ENCODE data around the gene ADI1.

GRCh38 chr2:3458396-3459184, 60.7 kb downstream of the ADI1 start:
- TF ChIP-seq, protein P1, sequence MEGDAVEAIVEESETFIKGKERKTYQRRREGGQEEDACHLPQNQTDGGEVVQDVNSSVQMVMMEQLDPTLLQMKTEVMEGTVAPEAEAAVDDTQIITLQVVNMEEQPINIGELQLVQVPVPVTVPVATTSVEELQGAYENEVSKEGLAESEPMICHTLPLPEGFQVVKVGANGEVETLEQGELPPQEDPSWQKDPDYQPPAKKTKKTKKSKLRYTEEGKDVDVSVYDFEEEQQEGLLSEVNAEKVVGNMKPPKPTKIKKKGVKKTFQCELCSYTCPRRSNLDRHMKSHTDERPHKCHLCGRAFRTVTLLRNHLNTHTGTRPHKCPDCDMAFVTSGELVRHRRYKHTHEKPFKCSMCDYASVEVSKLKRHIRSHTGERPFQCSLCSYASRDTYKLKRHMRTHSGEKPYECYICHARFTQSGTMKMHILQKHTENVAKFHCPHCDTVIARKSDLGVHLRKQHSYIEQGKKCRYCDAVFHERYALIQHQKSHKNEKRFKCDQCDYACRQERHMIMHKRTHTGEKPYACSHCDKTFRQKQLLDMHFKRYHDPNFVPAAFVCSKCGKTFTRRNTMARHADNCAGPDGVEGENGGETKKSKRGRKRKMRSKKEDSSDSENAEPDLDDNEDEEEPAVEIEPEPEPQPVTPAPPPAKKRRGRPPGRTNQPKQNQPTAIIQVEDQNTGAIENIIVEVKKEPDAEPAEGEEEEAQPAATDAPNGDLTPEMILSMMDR (IDR thresholded peaks at IDR 0.05), result no peak
- TF ChIP-seq POLR2AphosphoS5 (IDR thresholded peaks at IDR 0.05), result no peak

Measured in breast epithelium (tissue), 3 donors.